ENCODE measurements around the gene USP4. TPM values are rescaled to one million over a fixed set of nuclear protein-coding genes. Genes with fewer than 3 reads are reported as not detected.

The USP4 gene
- total RNA-seq, 1 donor from 2014 or later: 55.1 TPM

DNA sequence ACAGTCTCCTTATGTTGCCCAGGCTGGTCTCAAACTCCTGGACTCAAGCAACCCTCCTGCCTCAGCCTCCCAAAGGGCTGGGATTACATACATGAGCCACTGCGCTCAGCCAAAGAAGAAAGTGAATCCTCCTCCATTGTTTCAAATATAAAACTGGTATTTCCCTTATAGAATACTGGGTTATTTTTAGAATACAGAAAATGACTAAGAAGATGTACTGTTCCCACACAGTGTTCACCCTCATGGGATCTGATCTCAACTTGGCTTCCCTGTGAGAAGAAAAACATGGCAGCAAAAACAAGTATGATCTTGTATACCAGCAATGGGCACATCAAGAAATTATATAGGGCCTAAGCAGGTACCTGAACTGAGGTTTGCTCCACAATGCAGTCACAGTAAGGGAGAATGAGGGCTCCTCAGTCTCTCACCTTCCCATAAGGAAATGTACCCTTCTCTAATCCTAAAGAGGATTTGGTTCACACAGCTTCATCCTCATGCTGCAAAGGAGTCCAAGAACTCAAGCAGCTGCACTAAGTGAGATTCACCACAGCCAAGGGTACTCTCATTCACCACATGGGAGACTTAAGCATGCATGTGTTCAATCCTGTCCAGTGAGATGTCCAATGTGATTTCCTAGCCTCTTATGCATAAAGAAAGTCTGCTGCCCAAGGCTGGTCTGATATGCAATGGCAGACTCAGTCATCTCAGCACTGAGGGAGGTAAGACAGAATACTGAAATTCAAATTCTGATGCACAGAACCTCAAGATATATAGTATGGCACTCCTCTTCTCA, 25.8 kb downstream of the USP4 start:
- Mint-ChIP-seq H3K4me3 (ENCODE audit: low read depth) (no peak overlapping the region), H3K27ac (no peak overlapping the region), H3K36me3 (ENCODE audit: insufficient read depth) (peaks cover 16% of the 10 kb centered on the region), H3K9me3 (ENCODE audit: low read depth) (no peaks in the 10 kb centered on the region), H3K27me3 (no peaks in the 10 kb centered on the region), H3K4me1 (ENCODE audit: low read depth) (no peaks in the 10 kb centered on the region)
- no peak for TF ChIP-seq CTCF (IDR thresholded peaks at IDR 0.05; ENCODE audit: unreplicated experiment)
- DNase-seq (ENCODE audit: low spot score, unreplicated experiment): no peak

DNA sequence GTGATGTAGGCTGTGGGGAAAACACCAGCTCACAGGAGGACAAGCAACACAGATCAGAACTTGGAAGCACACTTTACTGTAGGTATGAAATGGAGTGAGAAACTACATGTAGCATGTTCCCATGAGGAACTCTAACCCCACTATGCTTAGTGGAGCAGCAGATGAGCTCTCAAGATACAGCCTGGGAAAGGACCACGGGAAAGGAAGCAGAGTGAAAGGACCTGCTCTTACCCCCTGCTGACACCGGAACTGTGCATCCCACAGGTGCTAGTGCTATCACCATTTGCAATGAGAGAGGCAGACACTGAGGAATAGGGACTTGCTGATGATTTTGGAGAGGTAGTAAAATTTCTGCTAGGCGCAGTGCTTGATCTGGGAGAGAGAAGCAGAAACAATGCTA, 28.6 kb downstream of the USP4 start:
- Mint-ChIP-seq H3K27me3 (no peaks in the 10 kb centered on the region), H3K9me3 (ENCODE audit: low read depth) (no peaks in the 10 kb centered on the region), H3K27ac (no peak overlapping the region), H3K4me1 (ENCODE audit: low read depth) (no peaks in the 10 kb centered on the region), H3K4me3 (ENCODE audit: low read depth) (no peak overlapping the region), H3K36me3 (ENCODE audit: insufficient read depth) (peaks cover 11% of the 10 kb centered on the region)
- no peak for TF ChIP-seq CTCF (IDR thresholded peaks at IDR 0.05; ENCODE audit: unreplicated experiment)
- DNase-seq (ENCODE audit: low spot score, unreplicated experiment): no peak

- no peaks in the 10 kb centered on the region for H3K9me3 Mint-ChIP-seq (ENCODE audit: low read depth)
- no peak for DNase-seq (ENCODE audit: low spot score, unreplicated experiment)
- no peaks in the 10 kb centered on the region for H3K4me1 Mint-ChIP-seq (ENCODE audit: low read depth)
- H3K4me3 Mint-ChIP-seq (ENCODE audit: low read depth): no peak overlapping the region
- no peak overlapping the region for H3K27ac Mint-ChIP-seq
- H3K27me3 Mint-ChIP-seq: no peaks in the 10 kb centered on the region
- no peak for TF ChIP-seq CTCF (IDR thresholded peaks at IDR 0.05; ENCODE audit: unreplicated experiment)
- H3K36me3 Mint-ChIP-seq (ENCODE audit: insufficient read depth): peaks cover 11% of the 10 kb centered on the region
Observed at GRCh38 chr3:49310677-49311076, 29.2 kb downstream of the USP4 start.

- Mint-ChIP-seq H3K4me3 (ENCODE audit: low read depth) (no peak overlapping the region), H3K27ac (no peak overlapping the region), H3K9me3 (ENCODE audit: low read depth) (no peaks in the 10 kb centered on the region), H3K36me3 (ENCODE audit: insufficient read depth) (peaks cover 11% of the 10 kb centered on the region), H3K27me3 (no peaks in the 10 kb centered on the region), H3K4me1 (ENCODE audit: low read depth) (no peaks in the 10 kb centered on the region)
- TF ChIP-seq CTCF (IDR thresholded peaks at IDR 0.05; ENCODE audit: unreplicated experiment): no peak
- DNase-seq (ENCODE audit: low spot score, unreplicated experiment): no peak
Observed at GRCh38 chr3:49305608-49306007, 34.2 kb downstream of the USP4 start.

- Mint-ChIP-seq H3K27ac (no peak overlapping the region), H3K27me3 (no peaks in the 10 kb centered on the region), H3K4me3 (ENCODE audit: low read depth) (no peak overlapping the region), H3K9me3 (ENCODE audit: low read depth) (no peaks in the 10 kb centered on the region), H3K4me1 (ENCODE audit: low read depth) (no peaks in the 10 kb centered on the region), H3K36me3 (ENCODE audit: insufficient read depth) (peaks cover 18% of the 10 kb centered on the region)
- no peak for DNase-seq (ENCODE audit: low spot score, unreplicated experiment)
- no peak for TF ChIP-seq CTCF (IDR thresholded peaks at IDR 0.05; ENCODE audit: unreplicated experiment)
Observed at GRCh38 chr3:49302613-49303012, 37.2 kb downstream of the USP4 start.

Data from progenitor cell of endocrine pancreas (in vitro differentiated cells).